SK-N-SH (cell line): Measurements from ENCODE around the gene FAM221A.

Source experiments
- CTCF ChIP-seq: fragments of 200-600 bp; sonication (generic); IDR thresholded peaks from 2 replicates; pipeline ENCODE4 v1.6.1; 2017; ENCODE audit warnings: antibody characterized with exemption, mild to moderate bottlenecking, moderate library complexity
- EP300 ChIP-seq, 2 experiments: IDR thresholded peaks; 2 replicates each; pipeline versions ENCODE4 v1.4.0 to v1.6.1; 2012; ENCODE audit warnings: borderline replicate concordance in 1 of 2, low read depth in 1 of 2, low read length in 1 of 2
- EZH2phosphoT487 ChIP-seq: fragments of 200-600 bp; sonication (generic); IDR thresholded peaks from 2 replicates; pipeline ENCODE4 v1.6.1; 2017; ENCODE audit warnings: low read depth, mixed run types, mild to moderate bottlenecking, antibody characterized with exemption, moderate library complexity, borderline replicate concordance
- FOXM1 ChIP-seq: IDR thresholded peaks from 2 replicates; pipeline ENCODE4 v1.4.0; 2012; ENCODE audit warnings: low read depth, mild to moderate bottlenecking
- GABPA ChIP-seq: IDR thresholded peaks from 2 replicates; pipeline ENCODE4 v1.4.0; 2012; ENCODE audit warnings: low read depth, mild to moderate bottlenecking
- GATA2 ChIP-seq: sonication (generic); formaldehyde crosslinking; IDR thresholded peaks from 2 replicates; pipeline ENCODE4 v1.5.0; 2020; ENCODE audit warnings: mild to moderate bottlenecking, missing genetic modification reagents
- NRF1 ChIP-seq: IDR thresholded peaks from 2 replicates; pipeline ENCODE4 v1.6.1; 2012; ENCODE audit warnings: low read depth, mild to moderate bottlenecking, low read length
- REST ChIP-seq: IDR thresholded peaks from 2 replicates; pipeline ENCODE4 v1.6.1; 2012; ENCODE audit warnings: mild to moderate bottlenecking, low read depth, low read length, moderate library complexity
- RXRA ChIP-seq: IDR thresholded peaks from 2 replicates; pipeline ENCODE4 v1.4.0; 2012; ENCODE audit warnings: low read depth, mild to moderate bottlenecking, borderline replicate concordance
- SMC3 ChIP-seq: IDR thresholded peaks from 2 replicates; pipeline ENCODE4 v1.6.1; 2012; ENCODE audit warnings: low read depth, low read length, improper control_type of control experiment
- TAF1 ChIP-seq: IDR thresholded peaks from 2 replicates; pipeline ENCODE4 v1.6.1; 2012; ENCODE audit warnings: low read depth, mild to moderate bottlenecking, low read length, moderate library complexity, borderline replicate concordance
- TF ChIP-seq, protein P1 (sequence below): fragments of 150-350 bp; IDR thresholded peaks from 2 replicates; pipeline ENCODE4 v1.6.1; 2017; ENCODE audit warnings: antibody characterized with exemption, low read length, low read depth, borderline replicate concordance
- TF ChIP-seq, protein P2 (sequence below): IDR thresholded peaks from 2 replicates; pipeline ENCODE4 v1.4.0; 2012; ENCODE audit warnings: low read depth

- TF ChIP-seq, protein P1, sequence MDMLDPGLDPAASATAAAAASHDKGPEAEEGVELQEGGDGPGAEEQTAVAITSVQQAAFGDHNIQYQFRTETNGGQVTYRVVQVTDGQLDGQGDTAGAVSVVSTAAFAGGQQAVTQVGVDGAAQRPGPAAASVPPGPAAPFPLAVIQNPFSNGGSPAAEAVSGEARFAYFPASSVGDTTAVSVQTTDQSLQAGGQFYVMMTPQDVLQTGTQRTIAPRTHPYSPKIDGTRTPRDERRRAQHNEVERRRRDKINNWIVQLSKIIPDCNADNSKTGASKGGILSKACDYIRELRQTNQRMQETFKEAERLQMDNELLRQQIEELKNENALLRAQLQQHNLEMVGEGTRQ = no peak
- TF ChIP-seq FOXM1 (no peak), EZH2phosphoT487 (no peak), GATA2 (no peak), REST (no peak), RXRA (no peak), CTCF (no peak), EP300 (IDR thresholded peaks at IDR 0.05; ENCODE audit: borderline replicate concordance in 1 of 2, low read depth in 1 of 2, low read length in 1 of 2) (no peak), TAF1 (no peak), SMC3 (no peak), NRF1 (no peak), GABPA (no peak)
- TF ChIP-seq, protein P2, sequence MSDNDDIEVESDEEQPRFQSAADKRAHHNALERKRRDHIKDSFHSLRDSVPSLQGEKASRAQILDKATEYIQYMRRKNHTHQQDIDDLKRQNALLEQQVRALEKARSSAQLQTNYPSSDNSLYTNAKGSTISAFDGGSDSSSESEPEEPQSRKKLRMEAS = no peak
These were observed 8.0 kb upstream of the FAM221A start for GRCh38 chr7:23672033-23672432.
